Sigmoid colon (tissue), 4 donors: ENCODE measurements around the gene EFEMP2.

Source experiments
- EP300 ChIP-seq, 4 donors: sonication (generic); formaldehyde crosslinking; IDR thresholded peaks; one replicate each; pipeline ENCODE4 v1.6.1; 2017; ENCODE audit warnings: antibody characterized with exemption in 4 of 4
- POLR2A ChIP-seq, 2 donors: fragments of 450-650 bp; IDR thresholded peaks; one replicate each; pipeline ENCODE4 v1.6.1; 2016; ENCODE audit warnings: antibody characterized with exemption in 2 of 2, mild to moderate bottlenecking in 2 of 2, moderate library complexity in 2 of 2
- POLR2AphosphoS5 ChIP-seq, 4 donors: sonication (generic); formaldehyde crosslinking; IDR thresholded peaks; one replicate each; pipeline ENCODE4 v1.6.1; 2017; ENCODE audit warnings: antibody characterized with exemption in 4 of 4
- TF ChIP-seq, protein P1 (sequence below), 4 experiments: fragments of 450-650 bp in 3 of 4; fragments of 200-600 bp in 1 of 4; IDR thresholded peaks; one replicate each; pipeline ENCODE4 v1.5.1; 2016 to 2019; ENCODE audit warnings: antibody characterized with exemption in 4 of 4, mild to moderate bottlenecking in 3 of 4, moderate library complexity in 2 of 4

DNA sequence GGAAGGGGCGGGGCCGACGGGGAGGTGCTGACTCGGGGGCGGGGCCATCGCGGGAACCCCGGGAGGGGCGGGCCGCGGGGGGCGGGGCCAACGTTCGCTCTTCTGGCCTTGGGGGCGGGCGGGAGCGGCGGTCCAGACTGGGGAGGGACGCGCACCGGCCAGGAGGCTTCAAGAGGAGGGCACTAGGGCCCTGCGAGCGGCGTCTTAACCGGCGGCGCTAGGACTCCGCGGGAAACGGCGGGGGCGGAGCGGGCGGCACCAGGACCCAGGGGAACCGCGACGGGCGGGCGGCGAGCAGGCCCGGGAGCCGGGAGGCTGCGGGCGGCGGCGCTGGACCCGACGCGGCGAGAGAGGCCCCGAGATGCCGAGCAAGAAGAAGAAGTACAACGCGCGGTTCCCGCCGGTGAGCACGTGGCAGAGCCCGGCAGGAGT, 46.6 kb upstream of the EFEMP2 start, which contains the start of gene DRAP1:
- TF ChIP-seq, protein P1, sequence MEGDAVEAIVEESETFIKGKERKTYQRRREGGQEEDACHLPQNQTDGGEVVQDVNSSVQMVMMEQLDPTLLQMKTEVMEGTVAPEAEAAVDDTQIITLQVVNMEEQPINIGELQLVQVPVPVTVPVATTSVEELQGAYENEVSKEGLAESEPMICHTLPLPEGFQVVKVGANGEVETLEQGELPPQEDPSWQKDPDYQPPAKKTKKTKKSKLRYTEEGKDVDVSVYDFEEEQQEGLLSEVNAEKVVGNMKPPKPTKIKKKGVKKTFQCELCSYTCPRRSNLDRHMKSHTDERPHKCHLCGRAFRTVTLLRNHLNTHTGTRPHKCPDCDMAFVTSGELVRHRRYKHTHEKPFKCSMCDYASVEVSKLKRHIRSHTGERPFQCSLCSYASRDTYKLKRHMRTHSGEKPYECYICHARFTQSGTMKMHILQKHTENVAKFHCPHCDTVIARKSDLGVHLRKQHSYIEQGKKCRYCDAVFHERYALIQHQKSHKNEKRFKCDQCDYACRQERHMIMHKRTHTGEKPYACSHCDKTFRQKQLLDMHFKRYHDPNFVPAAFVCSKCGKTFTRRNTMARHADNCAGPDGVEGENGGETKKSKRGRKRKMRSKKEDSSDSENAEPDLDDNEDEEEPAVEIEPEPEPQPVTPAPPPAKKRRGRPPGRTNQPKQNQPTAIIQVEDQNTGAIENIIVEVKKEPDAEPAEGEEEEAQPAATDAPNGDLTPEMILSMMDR (IDR thresholded peaks at IDR 0.05): no peak
- TF ChIP-seq POLR2AphosphoS5 (IDR thresholded peaks at IDR 0.05): peak; percentile 32 to 78 (median 72)
- TF ChIP-seq POLR2A (IDR thresholded peaks at IDR 0.05): peak; percentile 14 to 32
- no peak for TF ChIP-seq EP300 (IDR thresholded peaks at IDR 0.05)
